RWPE2 (cell line): ENCODE measurements around the gene GTF2F2.
A peak's percentile ranks its signal among the peaks of the same experiment; 100 is the strongest.

Experiments used
- ATAC-seq: fragments of 200-7000 bp; cut with Tn5 transposase; 3 replicates; pipeline ENCODE4 v1.9.1; 2021; ENCODE audit warnings: low read depth
- DNase-seq: peaks from one replicate; pipeline ENCODE4 v3.0.0-alpha.2; 2020; ENCODE audit warnings: low spot score
- H3K27ac ChIP-seq: fragments of 450-650 bp; 2 replicates; pipeline ENCODE4 v1.5.1; 2017; ENCODE audit warnings: mild to moderate bottlenecking; ENCODE audit not compliant: poor library complexity, severe bottlenecking
- H3K27me3 ChIP-seq: fragments of 250-450 bp; sonication (Bioruptor Pico); 2 replicates; pipeline ENCODE4 v1.5.1; 2021; ENCODE audit warnings: mild to moderate bottlenecking, moderate library complexity; ENCODE audit not compliant: insufficient read depth, poor library complexity, severe bottlenecking
- H3K36me3 ChIP-seq: fragments of 250-450 bp; sonication (Bioruptor Pico); 2 replicates; pipeline ENCODE4 v1.5.1; 2020; ENCODE audit warnings: low read depth, mild to moderate bottlenecking, moderate library complexity
- H3K4me1 ChIP-seq: fragments of 250-450 bp; sonication (Bioruptor Pico); 2 replicates; pipeline ENCODE4 v1.5.1; 2021; ENCODE audit warnings: mild to moderate bottlenecking, moderate library complexity; ENCODE audit not compliant: insufficient read depth, poor library complexity, severe bottlenecking
- H3K4me3 ChIP-seq: fragments of 250-450 bp; sonication (Bioruptor Pico); 2 replicates; pipeline ENCODE4 v1.5.1; 2021; ENCODE audit warnings: mild to moderate bottlenecking, moderate library complexity; ENCODE audit not compliant: severe bottlenecking
- H3K9me3 ChIP-seq: fragments of 250-450 bp; sonication (Bioruptor Pico); 2 replicates; pipeline ENCODE4 v1.5.1; 2021; ENCODE audit warnings: mild to moderate bottlenecking, moderate library complexity; ENCODE audit not compliant: severe bottlenecking
- TF ChIP-seq, protein P1 (sequence below): fragments of 450-650 bp; IDR thresholded peaks from one replicate; pipeline ENCODE4 v1.5.1; 2017; ENCODE audit warnings: mild to moderate bottlenecking, moderate library complexity; ENCODE audit not compliant: poor library complexity, severe bottlenecking

GTF2F2 gene

DNA sequence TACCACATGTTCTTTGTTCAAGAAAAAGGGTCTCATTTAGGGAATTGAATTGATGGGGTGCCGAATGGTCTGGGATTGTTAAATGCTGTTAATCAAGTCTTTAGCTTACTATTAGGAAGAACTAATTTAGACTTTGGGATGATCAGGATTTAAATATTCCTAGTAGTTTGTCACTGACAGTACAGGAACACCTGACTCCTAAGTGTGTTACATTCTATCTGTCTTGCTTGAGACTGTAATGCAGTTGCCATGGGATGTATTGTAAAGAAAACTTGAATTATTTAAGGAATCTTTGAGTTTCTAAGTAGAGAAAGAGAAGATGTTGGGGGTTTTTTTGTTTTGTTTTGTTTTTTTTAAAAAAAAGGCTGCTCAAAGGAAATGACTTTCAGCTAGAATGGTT, 98.4 kb downstream of the GTF2F2 start:
- TF ChIP-seq, protein P1, sequence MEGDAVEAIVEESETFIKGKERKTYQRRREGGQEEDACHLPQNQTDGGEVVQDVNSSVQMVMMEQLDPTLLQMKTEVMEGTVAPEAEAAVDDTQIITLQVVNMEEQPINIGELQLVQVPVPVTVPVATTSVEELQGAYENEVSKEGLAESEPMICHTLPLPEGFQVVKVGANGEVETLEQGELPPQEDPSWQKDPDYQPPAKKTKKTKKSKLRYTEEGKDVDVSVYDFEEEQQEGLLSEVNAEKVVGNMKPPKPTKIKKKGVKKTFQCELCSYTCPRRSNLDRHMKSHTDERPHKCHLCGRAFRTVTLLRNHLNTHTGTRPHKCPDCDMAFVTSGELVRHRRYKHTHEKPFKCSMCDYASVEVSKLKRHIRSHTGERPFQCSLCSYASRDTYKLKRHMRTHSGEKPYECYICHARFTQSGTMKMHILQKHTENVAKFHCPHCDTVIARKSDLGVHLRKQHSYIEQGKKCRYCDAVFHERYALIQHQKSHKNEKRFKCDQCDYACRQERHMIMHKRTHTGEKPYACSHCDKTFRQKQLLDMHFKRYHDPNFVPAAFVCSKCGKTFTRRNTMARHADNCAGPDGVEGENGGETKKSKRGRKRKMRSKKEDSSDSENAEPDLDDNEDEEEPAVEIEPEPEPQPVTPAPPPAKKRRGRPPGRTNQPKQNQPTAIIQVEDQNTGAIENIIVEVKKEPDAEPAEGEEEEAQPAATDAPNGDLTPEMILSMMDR: no peak
- Histone ChIP-seq H3K27ac (peak overlapping the region; percentile 96), H3K36me3 (peaks cover 4% of the 10 kb centered on the region; the same call in 1 of the 2 replicates), H3K4me3 (no peak overlapping the region), H3K4me1 (peaks cover 49% of the 10 kb centered on the region), H3K9me3 (no peaks in the 10 kb centered on the region), H3K27me3 (no peaks in the 10 kb centered on the region)
- no peak for ATAC-seq
- DNase-seq: no peak

DNA sequence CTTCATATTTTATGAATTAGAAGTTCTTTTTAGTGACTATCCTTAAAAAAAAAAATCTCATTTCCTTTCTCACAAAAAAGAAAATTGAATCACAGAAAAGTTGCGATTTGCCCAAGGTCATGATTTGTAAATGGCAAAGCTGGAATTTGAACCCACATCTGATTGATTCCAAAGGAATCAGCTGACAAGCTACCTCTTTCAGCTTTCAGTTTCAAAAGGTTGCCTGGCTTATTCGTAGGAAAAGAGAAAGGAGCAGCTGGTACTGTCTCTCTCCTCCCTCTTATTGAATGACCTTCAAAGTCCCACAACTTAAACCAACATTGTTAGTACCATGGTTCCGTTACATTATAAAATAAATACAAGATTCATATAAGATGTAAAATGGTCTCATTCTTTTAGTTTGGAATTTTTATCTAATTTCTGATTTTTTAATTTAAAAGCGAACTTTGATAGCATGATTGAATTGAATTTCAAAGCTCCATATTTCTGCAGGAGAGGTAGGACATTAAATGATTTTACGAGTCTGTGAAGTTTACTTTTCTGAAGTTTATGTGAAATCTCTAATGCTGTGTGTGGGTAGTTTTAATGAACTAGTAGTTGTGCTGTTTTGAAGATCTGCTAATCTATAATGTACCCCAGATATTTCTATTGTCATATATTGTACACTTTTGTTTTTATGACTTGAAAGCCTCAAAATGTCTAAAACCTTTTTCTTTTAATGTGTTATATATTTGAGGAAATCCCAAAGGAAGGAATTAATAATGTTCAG, 99.0 kb downstream of the GTF2F2 start:
- no peak overlapping the region for H3K4me3 ChIP-seq
- TF ChIP-seq, protein P1: no peak
- H3K27ac ChIP-seq: peak overlapping the region; percentile 96
- ATAC-seq (0 out of 3 replicates have a peak, but pooled peaks have one; percentile 18), DNase-seq (no peak)
- H3K27me3 ChIP-seq: no peaks in the 10 kb centered on the region
- H3K36me3 ChIP-seq: no peaks in the 10 kb centered on the region
- H3K9me3 ChIP-seq: no peaks in the 10 kb centered on the region
- H3K4me1 ChIP-seq: peaks cover 45% of the 10 kb centered on the region

DNA sequence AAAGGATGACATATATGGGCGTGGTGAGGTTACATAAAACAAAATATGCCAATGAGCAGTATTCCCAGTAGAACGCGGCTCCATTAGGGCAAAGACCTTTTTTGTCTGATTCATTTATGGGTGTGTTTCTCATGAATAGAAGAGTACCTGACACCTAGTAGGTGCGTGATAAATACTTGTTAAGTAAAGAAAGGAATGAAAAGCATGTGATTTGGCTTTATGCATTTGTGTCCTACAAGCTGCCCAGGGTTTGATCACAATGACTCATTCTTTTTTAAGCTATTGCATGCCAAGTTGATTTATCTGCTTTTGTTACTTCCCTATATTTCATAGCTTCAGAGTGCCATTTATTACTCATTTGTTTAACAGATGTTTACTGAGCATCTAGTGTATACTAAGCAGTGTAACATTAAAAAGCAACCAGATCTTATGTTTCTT, 99.6 kb downstream of the GTF2F2 start:
- Histone ChIP-seq H3K9me3 (no peaks in the 10 kb centered on the region), H3K4me1 (peaks cover 42% of the 10 kb centered on the region), H3K27ac (peak overlapping the region; percentile 96), H3K4me3 (no peak overlapping the region), H3K36me3 (no peaks in the 10 kb centered on the region), H3K27me3 (no peaks in the 10 kb centered on the region)
- TF ChIP-seq, protein P1: no peak
- DNase-seq (no peak), ATAC-seq (peak; percentile 96)

DNA sequence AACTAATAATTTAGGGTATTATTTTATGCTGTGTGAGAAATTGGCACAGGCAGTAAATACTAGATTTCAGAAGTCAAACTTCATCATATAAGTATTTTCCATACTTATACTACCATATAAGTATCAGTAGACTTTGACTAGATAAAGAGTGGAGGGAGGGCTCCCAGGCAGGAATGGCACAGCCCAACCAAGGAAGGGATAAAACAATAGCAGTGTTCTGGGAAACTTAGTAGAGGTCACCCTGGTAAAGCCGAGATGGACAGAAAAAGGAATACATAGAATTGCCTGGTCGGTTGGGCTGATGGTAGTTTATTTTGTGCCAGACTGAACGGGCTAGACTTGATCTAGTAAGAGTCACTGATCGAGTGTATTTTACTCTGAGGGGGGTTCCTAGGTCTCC, 100.1 kb downstream of the GTF2F2 start:
- DNase-seq: no peak
- no peaks in the 10 kb centered on the region for H3K9me3 ChIP-seq
- peaks cover 38% of the 10 kb centered on the region for H3K4me1 ChIP-seq
- TF ChIP-seq, protein P1: no peak
- H3K4me3 ChIP-seq: no peak overlapping the region
- no peaks in the 10 kb centered on the region for H3K27me3 ChIP-seq
- no peak for ATAC-seq
- H3K36me3 ChIP-seq: no peaks in the 10 kb centered on the region
- peak overlapping the region; percentile 96 for H3K27ac ChIP-seq

DNA sequence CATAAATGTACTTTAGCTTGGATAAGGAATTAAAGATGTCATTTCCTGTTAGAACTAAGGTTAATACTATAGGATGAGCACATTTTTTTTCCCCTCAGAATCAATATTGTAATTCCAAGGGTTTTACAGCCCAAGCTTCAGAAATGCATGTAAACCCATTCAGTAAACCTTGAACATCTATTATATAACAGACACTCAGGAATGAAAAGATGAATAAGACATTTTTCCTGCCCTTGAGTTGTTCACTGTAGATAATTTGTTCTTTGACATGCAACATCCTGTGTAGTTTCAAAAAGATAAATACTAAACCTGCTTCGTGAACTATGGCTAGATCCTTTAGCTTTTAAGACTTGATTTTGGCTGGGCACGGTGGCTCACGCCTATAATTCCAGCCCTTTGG, 102.2 kb downstream of the GTF2F2 start:
- Histone ChIP-seq H3K4me3 (no peak overlapping the region), H3K36me3 (no peaks in the 10 kb centered on the region), H3K4me1 (peaks cover 35% of the 10 kb centered on the region), H3K9me3 (no peaks in the 10 kb centered on the region), H3K27ac (peak overlapping the region; percentile 96), H3K27me3 (no peaks in the 10 kb centered on the region)
- ATAC-seq (no peak), DNase-seq (no peak)
- TF ChIP-seq, protein P1: no peak
